ENCODE measurements around the gene SYT1. TPM values are rescaled to one million over a fixed set of nuclear protein-coding genes. Genes with fewer than 3 reads are reported as not detected.

Gene SYT1
- total and polyA plus RNA-seq, 2 of the 8 experiments (the other 6 are each of a cell fraction or from before 2014, with no cell fraction given) = 11.0 to 34.6 TPM

GRCh38 chr12:78933014-78933413, 68.4 kb downstream of the SYT1 start:
- H2BK12ac ChIP-seq (ENCODE audit: low read depth, low read length) = no peak overlapping the region
- H3K14ac ChIP-seq (ENCODE audit: insufficient read length) = no peak overlapping the region
- ChIA-PET CTCF (ENCODE audit: partially characterized antibody) (no interaction called here), POLR2A (ENCODE audit: partially characterized antibody) (no interaction called here)
- H4K5ac ChIP-seq (ENCODE audit: insufficient read length, low read depth, low read length) = no peak overlapping the region
- H3K4me3 ChIP-seq (ENCODE audit: extremely low read depth in 1 of 4, insufficient read depth in 2 of 4, low read depth in 3 of 4, low read length in 4 of 4) = no peak overlapping the region
- H3K36me3 ChIP-seq (ENCODE audit: control insufficient read depth in 2 of 4, insufficient read depth in 4 of 4, low read length in 3 of 4) = no peaks in the 10 kb centered on the region; a peak in 1 of 8 replicates
- H3K4me2 ChIP-seq (ENCODE audit: insufficient read depth in 1 of 2, low read depth in 2 of 2, low read length in 2 of 2) = no peak overlapping the region
- no peak overlapping the region for H2BK20ac ChIP-seq (ENCODE audit: low read length)
- no peak for DNase-seq (ENCODE audit: low read depth in 1 of 2, low spot score in 2 of 2)
- no peak overlapping the region for H4K91ac ChIP-seq (replicated peaks; ENCODE audit: insufficient read length, low read length)
- H2BK5ac ChIP-seq (ENCODE audit: low read depth, low read length) = no peak overlapping the region
- H3K27ac ChIP-seq (ENCODE audit: low read depth, low read length) = no peak overlapping the region
- no peak overlapping the region for H2AK5ac ChIP-seq (ENCODE audit: low read depth, low read length)
- H3K27me3 ChIP-seq (replicated peaks in 1 of 4; ENCODE audit: control insufficient read depth in 3 of 4, extremely low read depth in 1 of 4, insufficient read depth in 3 of 4, low read length in 3 of 4) = no peaks in the 10 kb centered on the region
- H3K56ac ChIP-seq (replicated peaks; ENCODE audit: insufficient read length, low read depth, low read length) = no peak overlapping the region
- H2BK15ac ChIP-seq (ENCODE audit: low read length) = no peak overlapping the region
- no peak for TF ChIP-seq CHD1 (IDR thresholded peaks at IDR 0.05; ENCODE audit: low read depth, low read length)
- TF ChIP-seq GTF2F1 (IDR thresholded peaks at IDR 0.05; ENCODE audit: borderline replicate concordance, low read depth, low read length) = no peak
- no peak for TF ChIP-seq RXRA (IDR thresholded peaks at IDR 0.05; ENCODE audit: insufficient read depth, low read depth, low read length)
- no peak for TF ChIP-seq CTBP2 (IDR thresholded peaks at IDR 0.05; ENCODE audit: borderline replicate concordance, insufficient read depth, insufficient read length, low read length)
- H4K20me1 ChIP-seq (replicated peaks in 1 of 2; ENCODE audit: control insufficient read depth in 1 of 2, insufficient read depth in 2 of 2, low read length in 2 of 2) = peaks cover 0 to 1% of the 10 kb centered on the region in 2 experiments
- H2AFZ ChIP-seq (ENCODE audit: low read length) = no peak overlapping the region
- no peaks in the 10 kb centered on the region for H3K9me3 ChIP-seq (ENCODE audit: insufficient read depth in 2 of 2, low read depth in 1 of 2, low read length in 1 of 2)
- no peak overlapping the region for H3K23ac ChIP-seq (ENCODE audit: insufficient read length)
- no peak for FAIRE-seq
- no peak overlapping the region for H2BK120ac ChIP-seq (replicated peaks; ENCODE audit: low read depth, low read length)
- H3K23me2 ChIP-seq (ENCODE audit: low read depth, low read length) = no peaks in the 10 kb centered on the region
- no peak overlapping the region for H3K18ac ChIP-seq (ENCODE audit: extremely low read depth, low read length)
- H3K9ac ChIP-seq (replicated peaks in 1 of 4; ENCODE audit: extremely low read depth in 1 of 4, low read depth in 3 of 4, low read length in 3 of 4) = no peak overlapping the region
- no peak overlapping the region for H3K4ac ChIP-seq (replicated peaks; ENCODE audit: insufficient read length, low read depth, low read length)
- H4K8ac ChIP-seq (ENCODE audit: extremely low read depth, insufficient read depth, low read length) = no peak overlapping the region
- no peaks in the 10 kb centered on the region for H3K79me1 ChIP-seq (ENCODE audit: low read depth, low read length)
- no peaks in the 10 kb centered on the region for H3K4me1 ChIP-seq (replicated peaks in 1 of 4; ENCODE audit: control insufficient read depth in 3 of 4, insufficient read depth in 4 of 4, low read length in 3 of 4)
- WGBS, 2 experiments (ENCODE audit: extremely low coverage in 1 of 2, insufficient coverage in 1 of 2, insufficient read length in 1 of 2, insufficient replicate concordance in 2 of 2, low coverage in 1 of 2, low lambda C conversion rate in 2 of 2, missing lambda C conversion rate in 1 of 2) = 90% methylated on average over 2 of the region's 2 CpGs; no CpG with 5 or more reads in 1 of the 2 experiments
- H3K79me2 ChIP-seq (ENCODE audit: control insufficient read depth in 1 of 2, insufficient read depth in 2 of 2, low read length in 2 of 2) = no peaks in the 10 kb centered on the region

Data from H1 (cell line).